ENCODE results near the gene HEXD.
"Not testable (repeated sequence)": the region's sequence is repeated elsewhere in the genome, so short reads cannot be mapped to it uniquely, and the experiment has no call there.

Gene HEXD

GRCh38 chr17:82418001-82418986 lies at the start of gene HEXD, which contains the start of gene OGFOD3:
Gene HEXD, plus strand, starts transcription at chr17:82418347. Its CDS starts 1,453 bp downstream, at chr17:82419800.
Gene OGFOD3, minus strand, starts transcription at chr17:82418586. Its CDS starts 101 bp downstream, at chr17:82418485.
- Mint-ChIP-seq H3K36me3 (ENCODE audit: low read depth) (peaks cover 27% of the 10 kb centered on the region), H3K9me3 (no peaks in the 10 kb centered on the region), H3K27me3 (no peaks in the 10 kb centered on the region), H3K4me3 (peak within 1 kb of the TSS; percentile 85), H3K4me1 (ENCODE audit: low read depth) (peaks cover 25% of the 10 kb centered on the region), H3K27ac (peak within 1 kb of the TSS; percentile 61)

DNA sequence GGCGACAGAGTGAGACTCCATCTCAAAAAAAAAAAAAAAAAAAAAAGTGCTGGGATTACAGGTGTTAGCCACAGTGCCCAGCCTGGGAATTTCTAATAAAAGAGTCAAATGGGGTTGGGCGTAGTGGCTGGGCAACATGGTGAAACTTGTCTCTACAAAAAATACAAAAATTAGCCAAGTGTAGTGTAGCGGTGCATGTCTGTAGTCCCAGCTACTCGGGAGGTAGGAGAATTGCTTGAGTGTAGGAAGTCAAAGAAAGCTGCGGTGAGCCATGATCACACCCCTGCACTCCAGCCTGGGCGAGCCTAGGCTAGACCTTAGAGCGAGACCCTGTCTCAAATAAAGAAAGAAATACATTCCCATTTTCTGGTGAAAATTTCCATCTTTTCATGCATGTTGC lies 48.9 kb upstream of the HEXD start:
- H3K27ac Mint-ChIP-seq, result no peak overlapping the region
- H3K27me3 Mint-ChIP-seq, result peaks cover 31% of the 10 kb centered on the region
- no peaks in the 10 kb centered on the region for H3K9me3 Mint-ChIP-seq
- no peak overlapping the region for H3K4me3 Mint-ChIP-seq
- H3K36me3 Mint-ChIP-seq (ENCODE audit: low read depth), result no peaks in the 10 kb centered on the region
- peaks cover 21% of the 10 kb centered on the region for H3K4me1 Mint-ChIP-seq (ENCODE audit: low read depth)

GRCh38 chr17:82370471-82371332 lies 47.4 kb upstream of the HEXD start:
- no peaks in the 10 kb centered on the region for H3K36me3 Mint-ChIP-seq (ENCODE audit: low read depth)
- no peak overlapping the region for H3K27ac Mint-ChIP-seq
- H3K27me3 Mint-ChIP-seq, result peaks cover 33% of the 10 kb centered on the region
- peaks cover 21% of the 10 kb centered on the region for H3K4me1 Mint-ChIP-seq (ENCODE audit: low read depth)
- H3K9me3 Mint-ChIP-seq, result no peaks in the 10 kb centered on the region
- peak overlapping the region; percentile 65 for H3K4me3 Mint-ChIP-seq

DNA sequence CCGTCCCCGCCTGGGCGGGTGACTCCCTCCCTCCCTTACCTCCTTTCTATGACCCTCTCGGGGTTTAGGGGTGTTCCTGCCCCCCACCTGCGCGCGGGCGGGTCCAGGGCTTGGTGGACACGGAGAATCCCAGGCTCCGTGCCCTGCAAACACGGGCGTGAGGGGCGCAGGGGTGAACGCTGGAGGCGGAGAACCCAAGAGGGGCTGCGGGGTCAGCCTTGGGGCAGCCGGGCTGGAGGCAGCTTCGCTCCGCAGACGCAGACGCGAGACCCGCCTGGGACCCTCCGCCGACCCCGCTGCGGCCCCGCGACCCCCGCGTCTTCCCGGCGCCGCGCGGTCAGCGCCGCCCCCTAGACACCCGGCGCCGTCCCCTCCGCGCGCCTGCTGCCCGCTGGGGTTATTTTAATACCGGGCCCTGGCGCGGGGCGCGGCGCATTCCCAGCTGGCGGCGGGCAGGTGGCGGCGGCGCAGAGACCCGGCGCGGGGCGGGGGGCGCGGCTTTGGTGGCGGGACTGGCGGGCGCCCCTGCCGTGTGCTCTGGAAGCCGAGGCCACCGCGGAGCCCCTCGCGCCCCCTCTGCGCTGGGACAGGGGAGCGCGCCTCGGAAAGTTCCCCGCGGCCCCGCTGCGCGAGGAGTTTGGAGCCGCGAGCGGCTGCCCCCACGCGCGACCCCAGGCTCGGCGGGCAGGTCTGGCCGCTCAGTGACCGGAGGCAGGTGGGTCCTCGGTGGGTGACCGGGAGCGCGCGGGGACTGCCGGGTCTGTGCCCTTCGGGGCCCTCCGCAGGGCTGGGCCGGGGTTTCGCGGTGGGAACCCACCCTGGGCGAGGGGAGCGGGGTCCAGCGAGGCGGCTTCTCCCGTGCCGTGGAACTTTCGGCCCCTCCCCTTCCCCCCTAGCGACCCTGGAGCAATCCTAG lies 46.6 kb upstream of the HEXD start, which contains the start of gene UTS2R:
Gene UTS2R, plus strand, starts transcription at position 433 of the 916 bp plus-strand sequence. CDS start 2,560 bp downstream, outside the sequence.
- H3K27ac Mint-ChIP-seq, result no peak within 1 kb of the TSS
- no peaks in the 10 kb centered on the region for H3K9me3 Mint-ChIP-seq
- peaks cover 40% of the 10 kb centered on the region for H3K27me3 Mint-ChIP-seq
- peak within 1 kb of the TSS; percentile 65 for H3K4me3 Mint-ChIP-seq
- peaks cover 21% of the 10 kb centered on the region for H3K4me1 Mint-ChIP-seq (ENCODE audit: low read depth)
- no peaks in the 10 kb centered on the region for H3K36me3 Mint-ChIP-seq (ENCODE audit: low read depth)

- peaks cover 21% of the 10 kb centered on the region for H3K4me1 Mint-ChIP-seq (ENCODE audit: low read depth)
- peaks cover 44% of the 10 kb centered on the region for H3K27me3 Mint-ChIP-seq
- H3K27ac Mint-ChIP-seq, result no peak overlapping the region
- H3K9me3 Mint-ChIP-seq, result no peaks in the 10 kb centered on the region
- H3K36me3 Mint-ChIP-seq (ENCODE audit: low read depth), result no peaks in the 10 kb centered on the region
- no peak overlapping the region for H3K4me3 Mint-ChIP-seq
These were observed 45.7 kb upstream of the HEXD start for GRCh38 chr17:82372249-82373071.

DNA sequence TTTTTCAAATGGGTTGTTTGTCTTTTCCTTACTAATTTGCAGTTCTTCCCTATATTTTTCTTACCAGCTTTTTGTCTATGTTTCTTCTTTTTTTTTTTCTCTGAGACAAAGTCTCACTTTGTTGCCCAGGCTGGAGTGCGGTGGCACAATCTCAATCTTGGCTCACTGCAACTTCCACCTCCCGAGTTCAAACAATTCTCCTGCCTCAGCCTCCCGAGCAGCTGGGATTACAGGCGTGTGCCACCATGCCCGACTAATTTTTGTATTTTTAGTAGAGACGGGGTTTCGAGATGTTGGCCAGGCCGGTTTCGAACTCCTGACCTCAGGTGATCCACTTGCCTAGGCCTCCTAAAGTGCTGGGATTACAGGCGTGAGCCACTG lies 45.1 kb upstream of the HEXD start:
- Mint-ChIP-seq H3K4me1 (ENCODE audit: low read depth) (peaks cover 21% of the 10 kb centered on the region), H3K27me3 (peaks cover 48% of the 10 kb centered on the region)
- H3K9me3 Mint-ChIP-seq; H3K36me3 Mint-ChIP-seq (ENCODE audit: low read depth); H3K4me3 Mint-ChIP-seq; H3K27ac Mint-ChIP-seq: not testable (repeated sequence)

DNA sequence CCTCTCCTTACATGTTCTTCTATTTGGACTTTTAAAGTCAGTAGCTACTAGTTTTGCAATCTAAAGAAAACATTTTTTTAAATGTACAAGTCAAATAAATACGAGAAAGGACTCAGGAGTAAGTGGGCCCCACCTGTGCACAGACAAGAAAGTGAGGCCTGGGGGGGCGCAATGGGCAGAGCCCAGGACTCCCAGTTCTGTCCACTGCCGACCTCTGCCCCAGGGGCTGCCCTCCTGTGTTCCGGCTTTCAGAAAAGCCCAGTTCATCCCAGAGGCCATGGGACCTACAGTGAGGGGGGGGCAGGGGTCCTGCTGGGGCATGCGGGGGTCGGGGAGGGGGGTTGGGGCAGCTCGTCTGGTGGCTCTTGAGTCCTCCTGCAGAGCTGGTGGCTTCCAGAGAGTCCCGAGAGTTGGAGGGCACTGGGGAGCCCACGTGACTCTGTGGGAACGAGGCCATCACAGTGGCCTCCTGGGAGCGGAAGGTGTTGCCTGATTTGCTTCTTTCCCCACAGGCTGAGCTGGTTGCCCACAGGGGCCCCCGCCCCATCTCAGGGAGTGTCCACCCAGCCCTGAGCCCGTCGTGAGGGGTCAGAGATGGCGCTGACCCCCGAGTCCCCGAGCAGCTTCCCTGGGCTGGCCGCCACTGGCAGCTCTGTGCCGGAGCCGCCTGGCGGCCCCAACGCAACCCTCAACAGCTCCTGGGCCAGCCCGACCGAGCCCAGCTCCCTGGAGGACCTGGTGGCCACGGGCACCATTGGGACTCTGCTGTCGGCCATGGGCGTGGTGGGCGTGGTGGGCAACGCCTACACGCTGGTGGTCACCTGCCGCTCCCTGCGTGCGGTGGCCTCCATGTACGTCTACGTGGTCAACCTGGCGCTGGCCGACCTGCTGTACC lies 44.2 kb upstream of the HEXD start:
- Mint-ChIP-seq H3K9me3 (no peaks in the 10 kb centered on the region), H3K36me3 (ENCODE audit: low read depth) (no peaks in the 10 kb centered on the region), H3K27ac (no peak overlapping the region), H3K4me3 (no peak overlapping the region), H3K27me3 (peaks cover 51% of the 10 kb centered on the region), H3K4me1 (ENCODE audit: low read depth) (peaks cover 21% of the 10 kb centered on the region)

DNA sequence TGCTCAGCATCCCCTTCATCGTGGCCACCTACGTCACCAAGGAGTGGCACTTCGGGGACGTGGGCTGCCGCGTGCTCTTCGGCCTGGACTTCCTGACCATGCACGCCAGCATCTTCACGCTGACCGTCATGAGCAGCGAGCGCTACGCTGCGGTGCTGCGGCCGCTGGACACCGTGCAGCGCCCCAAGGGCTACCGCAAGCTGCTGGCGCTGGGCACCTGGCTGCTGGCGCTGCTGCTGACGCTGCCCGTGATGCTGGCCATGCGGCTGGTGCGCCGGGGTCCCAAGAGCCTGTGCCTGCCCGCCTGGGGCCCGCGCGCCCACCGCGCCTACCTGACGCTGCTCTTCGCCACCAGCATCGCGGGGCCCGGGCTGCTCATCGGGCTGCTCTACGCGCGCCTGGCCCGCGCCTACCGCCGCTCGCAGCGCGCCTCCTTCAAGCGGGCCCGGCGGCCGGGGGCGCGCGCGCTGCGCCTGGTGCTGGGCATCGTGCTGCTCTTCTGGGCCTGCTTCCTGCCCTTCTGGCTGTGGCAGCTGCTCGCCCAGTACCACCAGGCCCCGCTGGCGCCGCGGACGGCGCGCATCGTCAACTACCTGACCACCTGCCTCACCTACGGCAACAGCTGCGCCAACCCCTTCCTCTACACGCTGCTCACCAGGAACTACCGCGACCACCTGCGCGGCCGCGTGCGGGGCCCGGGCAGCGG lies 43.4 kb upstream of the HEXD start:
- H3K27me3 Mint-ChIP-seq, result peaks cover 50% of the 10 kb centered on the region
- H3K27ac Mint-ChIP-seq, result no peak overlapping the region
- H3K36me3 Mint-ChIP-seq (ENCODE audit: low read depth), result no peaks in the 10 kb centered on the region
- H3K4me3 Mint-ChIP-seq, result no peak overlapping the region
- no peaks in the 10 kb centered on the region for H3K9me3 Mint-ChIP-seq
- H3K4me1 Mint-ChIP-seq (ENCODE audit: low read depth), result peaks cover 21% of the 10 kb centered on the region

DNA sequence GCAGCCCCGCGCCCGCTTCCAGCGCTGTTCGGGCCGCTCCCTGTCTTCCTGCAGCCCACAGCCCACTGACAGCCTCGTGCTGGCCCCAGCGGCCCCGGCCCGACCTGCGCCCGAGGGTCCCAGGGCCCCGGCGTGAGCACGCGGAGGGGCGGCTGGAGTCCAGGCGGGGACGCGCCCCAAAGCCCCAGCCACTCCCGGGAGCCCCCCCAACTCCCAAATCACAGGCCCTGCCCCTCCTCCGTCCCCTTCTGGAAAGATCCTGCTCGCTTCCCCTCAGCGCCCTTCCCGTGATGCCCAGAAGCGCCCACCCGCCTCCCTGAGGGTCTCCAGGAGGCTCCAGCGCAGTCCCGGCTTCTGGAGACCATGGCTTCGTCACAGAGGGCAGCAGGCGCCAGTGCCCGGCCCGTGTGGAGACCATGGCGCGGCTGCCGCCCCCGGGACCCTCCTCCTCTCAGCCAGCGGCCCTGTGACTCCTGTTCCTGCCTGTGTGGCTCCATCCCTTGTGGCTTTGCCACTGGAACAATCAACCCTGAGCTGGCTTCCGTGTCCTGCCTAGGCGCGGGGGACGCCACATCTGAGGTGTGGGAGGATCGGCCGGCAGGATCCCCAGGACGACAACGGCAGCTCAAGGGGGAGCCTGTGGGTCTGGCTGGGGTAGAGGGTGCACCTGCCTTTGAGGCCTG lies 42.6 kb upstream of the HEXD start:
- H3K9me3 Mint-ChIP-seq, result no peaks in the 10 kb centered on the region
- H3K27me3 Mint-ChIP-seq, result peaks cover 50% of the 10 kb centered on the region
- no peak overlapping the region for H3K4me3 Mint-ChIP-seq
- H3K27ac Mint-ChIP-seq, result no peak overlapping the region
- peaks cover 21% of the 10 kb centered on the region for H3K4me1 Mint-ChIP-seq (ENCODE audit: low read depth)
- no peaks in the 10 kb centered on the region for H3K36me3 Mint-ChIP-seq (ENCODE audit: low read depth)

GRCh38 chr17:82376042-82376730 lies 42.0 kb upstream of the HEXD start:
- peaks cover 49% of the 10 kb centered on the region for H3K27me3 Mint-ChIP-seq
- no peak overlapping the region for H3K27ac Mint-ChIP-seq
- no peaks in the 10 kb centered on the region for H3K9me3 Mint-ChIP-seq
- no peak overlapping the region for H3K4me3 Mint-ChIP-seq
- peaks cover 16% of the 10 kb centered on the region for H3K4me1 Mint-ChIP-seq (ENCODE audit: low read depth)
- no peaks in the 10 kb centered on the region for H3K36me3 Mint-ChIP-seq (ENCODE audit: low read depth)

GRCh38 chr17:82377294-82377693 lies 40.9 kb upstream of the HEXD start:
- not testable (repeated sequence) for H3K4me3 Mint-ChIP-seq; H3K9me3 Mint-ChIP-seq; H3K36me3 Mint-ChIP-seq (ENCODE audit: low read depth); H3K27ac Mint-ChIP-seq
- peaks cover 17% of the 10 kb centered on the region for H3K4me1 Mint-ChIP-seq (ENCODE audit: low read depth)
- peaks cover 53% of the 10 kb centered on the region for H3K27me3 Mint-ChIP-seq

All from stimulated activated naive CD8-positive, alpha-beta T cell treated with anti-CD3 and anti-CD28 coated beads, Interleukin-15, Interleukin-2, amounts not matched to agents 100 ng/mL and 50 ng/mL, for 24 hours (primary cell).